Urothelium cell line (cell line): ENCODE results near the gene TUBGCP6.
"Not testable (repeated sequence)": the region's sequence is repeated elsewhere in the genome, so short reads cannot be mapped to it uniquely, and the experiment has no call there.

ENCODE experiments used
- DNase-seq: peaks from one replicate; pipeline ENCODE4 v3.0.0; 2011; ENCODE audit warnings: low spot score, mixed read lengths
- FAIRE-seq: peaks from 2 replicates; lab custom pipeline; 2011; peaks lifted over from hg19 to GRCh38; lab: Jason Lieb, UNC

TUBGCP6 gene

GRCh38 chr22:50215297-50216054 is 29.3 kb downstream of the TUBGCP6 start:
- DNase-seq (no peak), FAIRE-seq (no peak)

DNA sequence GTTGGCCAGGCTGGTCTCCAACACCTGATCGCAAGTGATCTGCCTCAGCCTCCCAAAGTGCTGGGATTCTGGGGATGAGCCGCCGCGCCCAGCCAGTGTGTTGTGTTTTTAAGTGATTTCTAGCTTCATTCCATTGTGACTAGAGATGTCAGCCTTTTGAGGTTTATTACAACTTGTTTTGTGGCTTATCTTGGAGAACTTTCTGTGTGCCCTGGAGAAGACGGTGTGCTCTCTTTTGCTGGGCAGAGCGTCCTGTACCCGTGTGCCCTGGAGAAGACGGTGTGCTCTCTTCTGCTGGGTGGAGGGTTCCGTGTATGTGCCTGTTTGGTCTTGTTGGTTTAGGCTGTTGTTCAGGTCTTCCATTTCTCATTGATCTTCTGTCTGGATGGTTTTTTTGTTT is 31.6 kb downstream of the TUBGCP6 start:
- no peak for FAIRE-seq
- no peak for DNase-seq

- no peak for DNase-seq
- FAIRE-seq = no peak
These were observed 33.7 kb downstream of the TUBGCP6 start for GRCh38 chr22:50211147-50211546.

GRCh38 chr22:50210378-50211139 is 34.3 kb downstream of the TUBGCP6 start:
- DNase-seq = no peak
- FAIRE-seq = no peak

DNA sequence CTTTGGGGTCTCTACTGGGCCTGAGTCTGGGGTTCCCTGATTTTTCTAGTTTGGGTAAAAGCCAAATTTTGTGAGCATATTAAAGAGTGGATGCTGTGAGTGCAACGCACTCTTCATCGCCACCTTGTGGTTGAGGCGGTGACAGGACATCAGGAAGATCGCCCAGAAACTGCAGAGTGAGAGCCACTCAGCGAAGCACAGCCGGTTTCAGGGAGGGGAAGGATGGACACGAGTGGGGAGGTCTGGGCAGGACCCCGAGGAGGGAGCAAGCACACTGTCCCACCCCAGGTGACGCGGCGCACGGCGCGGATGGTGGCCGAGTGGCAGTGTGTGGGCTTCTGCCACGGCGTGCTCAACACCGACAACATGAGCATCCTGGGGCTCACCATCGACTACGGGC is 34.9 kb downstream of the TUBGCP6 start:
- peak; percentile 82 for FAIRE-seq
- peak; percentile 78 for DNase-seq

- DNase-seq (no peak), FAIRE-seq (peak; percentile 32)
These were observed 35.6 kb downstream of the TUBGCP6 start for GRCh38 chr22:50208939-50209892.

- FAIRE-seq = no peak
- DNase-seq = no peak
These were observed 36.3 kb downstream of the TUBGCP6 start for GRCh38 chr22:50208430-50208938.

DNA sequence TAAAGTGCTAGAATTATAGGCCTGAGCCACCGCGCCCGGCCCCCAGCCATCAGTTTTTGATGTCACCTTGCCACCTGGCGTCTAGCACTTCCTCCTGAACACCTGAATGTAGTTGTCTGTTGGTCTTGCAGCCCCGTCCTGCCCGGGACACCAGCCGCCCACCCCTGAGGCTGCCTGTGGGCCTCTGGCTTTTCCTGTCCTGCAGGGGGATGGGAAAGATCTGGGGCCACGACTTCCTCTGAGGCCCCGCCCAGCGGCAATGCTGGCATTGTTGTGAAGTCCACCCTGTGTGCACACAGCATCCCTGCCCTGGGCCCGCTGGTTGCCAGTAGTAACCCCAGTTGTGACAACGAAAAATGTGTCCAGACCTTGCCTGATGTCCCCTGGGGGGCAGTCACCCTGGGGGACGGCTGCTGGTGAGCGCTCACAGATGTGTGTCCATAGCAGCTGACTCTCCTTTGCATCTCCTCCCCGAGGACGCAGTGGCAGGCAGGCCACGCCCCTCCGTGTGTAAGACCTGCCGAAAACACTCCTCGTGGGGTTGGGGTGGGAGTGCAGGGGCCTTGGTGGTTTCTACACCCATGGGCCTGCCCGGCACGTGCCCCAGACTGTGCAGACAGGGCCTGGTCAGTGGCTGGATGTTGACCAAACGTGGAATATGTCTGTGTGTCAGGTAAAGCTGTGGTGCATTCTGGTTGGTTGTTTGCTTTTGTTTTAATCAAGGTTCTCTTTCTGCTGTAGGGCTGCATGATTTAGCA is 37.3 kb downstream of the TUBGCP6 start:
- DNase-seq (no peak), FAIRE-seq (no peak)

- DNase-seq (peak; percentile 68), FAIRE-seq (no peak)
These were observed 38.2 kb downstream of the TUBGCP6 start for GRCh38 chr22:50206599-50206998.

DNA sequence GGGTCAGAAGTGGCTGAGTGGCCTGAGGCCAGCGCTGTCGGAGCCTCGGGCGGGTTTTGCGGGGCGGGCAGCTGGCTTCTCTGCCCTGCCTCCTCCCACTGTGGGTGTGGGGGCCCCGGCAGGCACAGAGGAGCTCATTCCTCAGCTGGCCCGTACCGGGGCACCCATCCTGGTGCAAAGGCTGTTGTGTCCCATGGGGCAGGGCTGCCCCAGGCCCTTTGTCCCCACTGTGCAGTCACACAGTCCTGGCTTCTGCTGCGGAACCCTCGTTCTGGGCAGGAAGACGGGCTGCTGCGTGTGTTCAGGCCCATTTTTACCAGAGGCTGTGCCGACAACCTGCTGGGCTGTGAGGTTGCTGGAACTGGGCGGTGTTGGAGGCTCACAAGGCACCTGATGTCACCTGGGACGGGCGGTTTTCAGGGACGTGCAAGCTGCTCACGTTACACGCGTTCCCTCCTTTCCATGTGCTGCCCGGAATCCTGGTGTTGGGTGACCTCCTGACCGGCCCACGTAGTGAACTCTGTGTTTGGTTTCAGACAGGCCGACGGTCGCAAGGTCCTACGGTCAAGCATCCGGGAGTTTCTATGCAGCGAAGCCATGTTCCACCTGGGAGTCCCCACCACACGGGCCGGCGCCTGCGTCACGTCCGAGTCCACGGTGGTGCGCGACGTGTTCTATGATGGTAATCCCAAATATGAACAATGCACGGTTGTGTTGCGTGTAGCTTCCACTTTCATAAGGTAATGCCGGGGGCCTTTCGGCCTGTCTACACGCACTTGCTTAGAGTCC is 38.8 kb downstream of the TUBGCP6 start:
- no peak for FAIRE-seq

DNA sequence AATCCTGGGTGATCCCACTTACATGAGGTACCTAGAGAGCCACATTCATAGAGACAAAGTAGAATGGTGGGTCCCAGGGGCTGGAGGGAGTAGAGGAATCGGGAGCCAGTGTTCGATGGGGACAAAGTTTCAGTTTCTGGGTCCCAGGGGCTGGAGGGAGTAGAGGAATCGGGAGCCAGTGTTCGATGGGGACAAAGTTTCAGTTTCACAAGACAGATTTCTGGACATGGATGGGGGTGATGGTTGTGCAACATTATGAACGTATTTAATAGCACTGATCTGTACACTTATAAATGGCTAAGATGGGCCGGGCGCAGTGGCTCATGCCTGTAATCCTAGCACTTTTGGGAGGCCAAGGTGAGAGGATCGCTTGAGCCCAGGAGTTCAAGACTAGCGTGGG is 39.8 kb downstream of the TUBGCP6 start:
- not testable (repeated sequence) for FAIRE-seq, DNase-seq

More for the DNA sequence above, 38.8 kb downstream of the TUBGCP6 start:
- no peak for DNase-seq

GRCh38 chr22:50204571-50204970 is 40.3 kb downstream of the TUBGCP6 start:
- DNase-seq = no peak
- FAIRE-seq = peak; percentile 20

DNA sequence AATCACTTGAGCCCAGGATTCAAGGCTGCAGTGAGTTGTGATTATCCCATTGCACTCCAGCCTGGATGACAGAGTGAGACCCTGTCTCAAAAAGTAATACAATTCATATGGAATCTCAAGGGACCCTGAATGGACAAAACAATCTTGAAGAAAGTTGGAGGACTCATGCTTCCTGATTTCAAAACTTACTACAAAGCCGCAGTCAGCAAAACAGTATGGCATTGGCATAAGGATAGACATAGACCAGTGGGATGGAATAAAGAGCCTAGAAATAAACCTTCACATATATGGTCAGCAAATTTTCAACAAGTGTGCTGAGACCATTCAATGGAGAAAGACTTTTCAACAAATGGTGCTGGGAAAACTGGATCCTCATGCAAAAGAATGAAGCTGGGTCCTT is 41.5 kb downstream of the TUBGCP6 start:
- FAIRE-seq (no peak), DNase-seq (no peak)

GRCh38 chr22:50202130-50202666 is 42.6 kb downstream of the TUBGCP6 start:
- FAIRE-seq = no peak

DNA sequence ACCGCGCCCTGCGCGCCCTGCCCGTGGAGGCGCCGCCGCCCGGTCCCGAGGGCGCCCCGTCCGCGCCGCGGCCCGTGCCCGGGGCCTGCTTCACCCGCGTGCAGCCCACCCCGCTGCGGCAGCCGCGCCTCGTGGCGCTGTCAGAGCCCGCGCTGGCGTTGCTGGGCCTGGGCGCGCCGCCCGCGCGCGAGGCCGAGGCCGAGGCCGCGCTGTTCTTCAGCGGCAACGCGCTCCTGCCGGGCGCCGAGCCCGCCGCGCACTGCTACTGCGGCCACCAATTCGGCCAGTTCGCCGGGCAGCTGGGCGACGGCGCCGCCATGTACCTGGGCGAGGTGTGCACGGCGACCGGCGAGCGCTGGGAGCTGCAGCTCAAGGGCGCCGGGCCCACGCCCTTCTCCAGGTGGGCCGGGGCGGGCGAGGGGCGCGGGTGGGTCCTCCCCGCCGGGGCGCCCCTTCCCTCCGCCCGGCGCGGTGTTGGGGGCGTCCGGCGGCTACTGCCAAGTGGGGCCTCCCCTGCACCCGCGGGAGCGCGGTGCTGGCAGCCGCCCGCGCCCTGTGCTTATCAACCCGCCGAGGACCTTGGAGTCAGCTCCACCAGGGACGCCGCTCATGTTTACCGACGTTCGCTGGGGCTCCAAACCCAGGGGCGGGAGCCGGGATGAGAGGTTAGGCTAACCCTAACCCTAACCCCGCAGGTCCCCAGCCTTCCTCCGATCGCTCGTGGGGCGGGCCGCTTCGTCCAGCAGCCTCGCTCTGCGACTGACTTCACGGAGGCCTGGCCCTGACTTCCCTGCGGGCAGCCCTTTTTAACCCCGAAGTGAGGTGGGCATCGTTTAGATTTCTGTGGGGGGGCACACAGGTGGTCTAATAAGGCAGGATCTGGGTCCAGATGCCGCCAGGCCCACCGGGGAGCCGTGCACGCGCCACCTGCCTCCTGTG is 43.4 kb downstream of the TUBGCP6 start:
- DNase-seq (peak; percentile 40), FAIRE-seq (no peak)

More at GRCh38 chr22:50202130-50202666, 42.6 kb downstream of the TUBGCP6 start:
- no peak for DNase-seq

DNA sequence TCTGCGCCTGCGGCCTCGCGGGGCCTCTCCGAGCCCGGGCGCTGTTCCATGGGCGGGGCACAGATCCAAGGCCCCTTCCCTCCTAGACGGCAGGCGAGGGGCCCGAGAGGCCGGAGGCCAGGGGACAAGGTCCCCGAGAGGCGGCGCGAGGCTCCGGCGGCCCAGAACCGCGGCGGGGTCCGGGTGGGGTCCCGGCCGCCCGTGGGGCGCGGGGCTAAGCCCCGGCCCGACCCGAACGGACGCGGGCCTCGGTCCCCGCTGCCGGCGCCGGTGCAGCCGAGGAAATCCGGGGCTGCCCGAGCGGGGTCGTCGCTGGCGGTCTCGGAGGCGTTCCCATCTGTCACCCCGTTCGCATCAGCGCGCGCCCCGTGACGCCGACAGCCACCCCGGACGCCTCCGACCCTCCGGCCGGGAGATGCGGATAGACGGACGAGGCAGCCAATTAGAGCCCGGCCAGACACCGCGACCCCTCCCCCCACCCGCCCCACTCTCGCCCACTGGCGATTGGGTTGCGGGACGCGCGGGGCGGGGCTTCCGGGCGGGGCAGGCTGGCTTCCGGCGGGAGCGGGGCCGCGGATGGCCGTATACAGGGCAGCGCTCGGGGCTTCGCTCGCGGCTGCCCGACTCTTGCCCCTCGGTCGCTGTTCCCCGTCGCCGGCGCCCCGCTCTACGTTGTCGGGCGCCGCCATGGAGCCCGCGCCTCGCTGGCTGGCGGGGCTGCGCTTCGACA is 44.2 kb downstream of the TUBGCP6 start, which contains the start of gene SELENOO:
SELENOO (plus strand) TSS at position 551 of the 730 bp plus-strand sequence; CDS start at position 577, 26 bp downstream.
- DNase-seq (peak; percentile 99), FAIRE-seq (no peak)

GRCh38 chr22:50199829-50200460 is 44.9 kb downstream of the TUBGCP6 start:
- no peak for DNase-seq
- no peak for FAIRE-seq
